ENCODE measurements around the gene CAT. TPM values are rescaled to one million over a fixed set of nuclear protein-coding genes. Genes with fewer than 3 reads are reported as not detected.

The CAT gene
- polyA plus RNA-seq (ENCODE audit: low read depth in 6 of 6) = 100 to 1,000 TPM; 207 to 347 (median 234) TPM

DNA sequence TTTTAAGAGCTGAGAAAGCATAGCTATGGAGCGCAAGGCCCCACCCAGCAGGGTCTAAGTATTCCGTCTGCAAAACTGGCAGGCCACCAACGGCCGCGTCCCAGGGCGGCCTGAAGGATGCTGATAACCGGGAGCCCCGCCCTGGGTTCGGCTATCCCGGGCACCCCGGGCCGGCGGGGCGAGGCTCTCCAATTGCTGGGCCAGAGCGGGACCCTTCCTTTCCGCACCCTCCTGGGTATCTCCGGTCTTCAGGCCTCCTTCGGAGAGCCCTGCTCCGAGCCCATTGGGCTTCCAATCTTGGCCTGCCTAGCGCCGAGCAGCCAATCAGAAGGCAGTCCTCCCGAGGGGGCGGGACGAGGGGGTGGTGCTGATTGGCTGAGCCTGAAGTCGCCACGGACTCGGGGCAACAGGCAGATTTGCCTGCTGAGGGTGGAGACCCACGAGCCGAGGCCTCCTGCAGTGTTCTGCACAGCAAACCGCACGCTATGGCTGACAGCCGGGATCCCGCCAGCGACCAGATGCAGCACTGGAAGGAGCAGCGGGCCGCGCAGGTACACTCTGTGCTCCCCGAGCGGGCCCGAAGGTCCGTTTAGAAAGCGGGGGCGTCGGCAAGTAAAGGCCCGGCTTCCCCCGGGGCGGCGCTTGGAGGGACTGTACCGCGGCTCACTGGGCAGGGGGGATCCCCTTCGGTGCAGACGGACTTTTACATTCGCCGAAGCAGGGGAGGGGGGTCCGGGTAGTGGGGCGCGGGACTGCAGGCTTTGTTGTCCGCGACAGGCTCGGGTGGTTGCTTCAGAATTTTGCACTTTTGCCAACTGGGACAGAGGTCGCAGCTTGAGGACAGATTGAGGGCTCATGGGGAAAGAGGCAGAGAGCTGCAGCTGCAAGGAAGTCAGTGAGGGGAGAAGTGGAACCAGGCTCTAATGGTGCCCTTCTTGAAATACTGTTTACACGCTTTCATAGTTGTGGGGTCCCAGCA is at the start of gene CAT:
Gene CAT, plus strand, starts transcription at position 406 of the 979 bp plus-strand sequence. Its CDS starts 80 bp downstream, at position 486.
- Mint-ChIP-seq H3K4me1 (peaks cover 33 to 44% (median 41%) of the 10 kb centered on the region in 3 donors), H3K27ac (peak within 1 kb of the TSS; percentile 90 to 99 (median 96)), H3K9me3 (no peaks in the 10 kb centered on the region), H3K36me3 (no peaks in the 10 kb centered on the region), H3K27me3 (no peaks in the 10 kb centered on the region), H3K4me3 (peak within 1 kb of the TSS; percentile 88 to 100 (median 98))
- peak; percentile 92 for ATAC-seq (ENCODE audit: low read depth in 2 of 2)
- DNase-seq = peak; percentile 98

DNA sequence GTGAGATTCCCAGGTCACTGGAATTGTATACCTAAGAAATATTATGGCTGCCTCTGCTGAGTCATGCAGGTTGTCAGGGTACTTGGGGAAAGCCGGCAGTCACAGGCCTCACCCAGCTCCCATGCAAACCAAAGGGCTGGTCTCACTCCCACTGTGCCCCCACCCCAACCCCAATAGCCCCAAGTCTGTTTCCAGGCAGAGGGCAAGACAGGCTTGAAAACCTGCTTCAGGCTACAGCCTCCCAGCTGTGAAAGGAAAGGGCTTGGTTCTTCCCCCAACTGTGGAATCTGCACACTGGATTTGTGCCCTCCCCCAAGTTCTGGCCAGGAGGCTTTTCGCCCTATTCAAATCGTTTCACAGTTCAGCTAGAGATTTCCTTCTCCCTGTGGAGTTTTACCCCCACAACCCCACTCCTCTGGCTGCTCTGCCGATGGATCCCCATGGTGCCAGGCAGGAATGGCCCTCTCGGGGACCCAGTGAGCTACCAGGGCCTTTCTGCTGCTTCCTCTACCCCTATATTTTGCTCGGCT is 43.9 kb upstream of the CAT start:
- Mint-ChIP-seq H3K4me3 (no peak overlapping the region), H3K36me3 (peaks cover 14 to 15% of the 10 kb centered on the region in 2 donors), H3K27ac (no peak overlapping the region), H3K4me1 (no peaks in the 10 kb centered on the region), H3K9me3 (peaks cover 10 to 32% (median 29%) of the 10 kb centered on the region in 7 donors), H3K27me3 (peaks cover 7 to 63% (median 10%) of the 10 kb centered on the region in 3 donors)
- ATAC-seq (ENCODE audit: low read depth in 2 of 2) = no peak
- DNase-seq = no peak

DNA sequence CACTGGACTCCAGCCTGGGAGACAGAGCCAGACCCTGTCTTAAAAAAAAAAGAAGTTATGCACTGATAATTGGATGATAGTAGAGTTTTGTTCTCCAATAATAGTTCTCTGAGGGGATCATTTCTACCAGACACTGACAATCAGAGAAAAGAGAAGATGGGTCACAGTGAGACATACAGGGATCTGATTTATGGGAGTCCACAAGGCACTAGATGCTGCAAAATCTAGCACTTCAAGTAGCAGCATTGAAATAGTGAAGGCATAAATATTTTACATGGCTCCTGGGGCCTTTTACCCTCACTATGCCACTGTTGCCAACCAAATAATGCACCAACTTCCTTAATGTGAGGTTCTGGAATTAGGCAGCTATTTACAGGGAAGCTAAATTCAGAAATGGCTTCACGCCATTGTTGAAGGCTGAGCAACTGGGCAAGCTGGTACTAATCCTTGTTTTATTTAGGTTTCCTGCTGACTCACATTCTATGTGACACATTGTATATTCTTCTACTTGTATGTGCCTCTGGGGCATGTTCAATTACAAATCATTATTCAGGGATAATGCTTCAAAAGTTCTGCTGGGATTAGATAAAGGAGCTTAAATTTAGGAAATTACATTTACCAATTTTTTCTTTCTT is 42.7 kb upstream of the CAT start:
- Mint-ChIP-seq H3K9me3 (peaks cover 10 to 36% (median 29%) of the 10 kb centered on the region in 7 donors), H3K27ac (no peak overlapping the region), H3K36me3 (peaks cover 14 to 15% of the 10 kb centered on the region in 2 donors)

DNA sequence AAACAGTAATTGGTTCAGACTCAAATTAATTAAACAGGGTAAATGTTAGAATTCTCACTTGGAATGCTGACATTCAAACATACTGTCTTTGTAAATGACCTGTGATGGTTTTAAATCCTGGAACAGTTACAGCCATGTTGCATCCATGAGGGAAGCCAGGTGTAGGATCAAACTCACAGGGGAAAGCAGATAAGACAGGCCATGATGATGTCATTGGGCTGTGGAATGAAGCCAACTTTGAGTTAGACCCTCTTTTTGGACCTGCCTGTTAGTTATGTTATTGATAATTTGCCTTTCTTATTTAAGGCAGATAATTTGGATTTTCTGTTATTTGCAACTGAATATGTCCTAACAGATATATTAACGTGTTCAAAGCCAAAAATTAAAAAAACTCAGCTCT is 41.6 kb upstream of the CAT start:
- ATAC-seq (ENCODE audit: low read depth in 2 of 2) (no peak), DNase-seq (no peak)
- Mint-ChIP-seq H3K4me1 (no peaks in the 10 kb centered on the region), H3K36me3 (peaks cover 14 to 15% of the 10 kb centered on the region in 2 donors), H3K9me3 (peaks cover 10 to 30% (median 26%) of the 10 kb centered on the region in 7 donors), H3K27me3 (peaks cover 7 to 40% (median 10%) of the 10 kb centered on the region in 3 donors), H3K4me3 (no peak overlapping the region), H3K27ac (no peak overlapping the region)

More for the DNA sequence above, 42.7 kb upstream of the CAT start:
- ATAC-seq (ENCODE audit: low read depth in 2 of 2) (no peak), DNase-seq (no peak)
- H3K4me1 Mint-ChIP-seq = no peaks in the 10 kb centered on the region
- no peak overlapping the region for H3K4me3 Mint-ChIP-seq
- H3K27me3 Mint-ChIP-seq = peaks cover 7 to 51% (median 10%) of the 10 kb centered on the region in 3 donors

DNA sequence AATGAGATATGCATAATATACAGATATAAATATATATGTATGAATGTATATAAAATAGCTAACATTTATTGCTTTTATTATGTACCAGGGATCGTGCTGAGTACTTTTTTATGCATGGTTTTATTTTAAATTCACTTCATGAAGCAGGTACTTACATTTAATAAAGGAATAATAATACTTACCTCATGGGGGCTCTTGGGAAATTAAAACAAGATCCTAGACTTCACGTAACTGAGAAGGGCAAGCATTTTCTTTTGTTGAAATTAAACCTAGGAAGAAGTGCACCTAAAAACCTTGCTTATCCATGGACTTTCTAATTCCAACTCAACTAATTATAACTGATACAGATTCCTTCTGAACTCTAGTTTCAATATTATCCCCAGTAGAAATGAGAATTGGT is 40.9 kb upstream of the CAT start:
- Mint-ChIP-seq H3K27ac (no peak overlapping the region), H3K36me3 (peaks cover 10 to 15% of the 10 kb centered on the region in 2 donors), H3K9me3 (peaks cover 10 to 24% (median 19%) of the 10 kb centered on the region in 7 donors), H3K4me3 (no peak overlapping the region), H3K27me3 (peaks cover 3 to 36% (median 10%) of the 10 kb centered on the region in 3 donors), H3K4me1 (no peaks in the 10 kb centered on the region)
- ATAC-seq (ENCODE audit: low read depth in 2 of 2) = no peak
- DNase-seq = no peak

DNA sequence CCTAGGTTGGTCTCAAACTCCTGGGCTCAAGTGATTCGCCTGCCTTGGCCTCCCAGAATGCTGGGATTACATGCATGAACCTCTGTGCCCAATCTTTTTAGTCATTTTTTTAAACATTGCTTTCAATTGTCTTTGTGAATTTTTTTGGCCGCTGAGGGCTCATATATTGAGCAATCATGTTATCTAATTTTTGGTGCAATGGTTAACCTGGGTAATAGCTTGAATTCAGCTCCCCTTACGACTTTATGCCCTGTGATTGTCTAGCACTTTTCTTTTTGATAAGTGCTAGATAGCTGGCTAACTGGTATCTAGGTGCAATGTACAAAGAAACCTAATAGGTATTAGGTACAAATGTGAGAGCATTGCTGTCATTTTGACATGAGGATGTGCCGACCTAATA is 35.3 kb upstream of the CAT start:
- H3K4me3 Mint-ChIP-seq = no peak overlapping the region
- H3K4me1 Mint-ChIP-seq = peaks cover 0 to 8% (median 0%) of the 10 kb centered on the region in 3 donors
- H3K36me3 Mint-ChIP-seq = no peaks in the 10 kb centered on the region
- DNase-seq = no peak
- no peak for ATAC-seq (ENCODE audit: low read depth in 2 of 2)
- peaks cover 7 to 29% (median 28%) of the 10 kb centered on the region in 3 donors for H3K27me3 Mint-ChIP-seq
- no peak overlapping the region for H3K27ac Mint-ChIP-seq
- peaks cover 0 to 6% (median 0%) of the 10 kb centered on the region in 7 donors for H3K9me3 Mint-ChIP-seq

DNA sequence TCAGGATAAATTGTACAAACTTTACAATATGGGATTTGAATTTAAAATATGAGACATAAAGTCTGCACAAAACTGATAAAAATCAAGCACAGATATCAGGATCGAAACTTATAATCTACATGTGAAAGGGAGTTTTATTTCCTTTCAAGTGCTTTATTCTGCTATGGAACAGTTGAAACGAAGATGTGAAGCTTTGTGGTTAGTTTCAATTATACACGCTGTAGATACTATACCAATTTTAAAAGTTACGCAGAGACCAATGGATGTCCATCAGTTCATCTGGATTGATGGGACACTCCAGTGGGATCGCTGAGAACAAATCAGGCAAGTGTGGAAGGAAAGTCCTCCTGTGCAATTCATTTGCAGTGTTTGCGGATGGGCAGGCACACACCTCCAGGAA is 34.5 kb upstream of the CAT start:
- ATAC-seq (ENCODE audit: low read depth in 2 of 2) (no peak), DNase-seq (no peak)
- H3K4me3 Mint-ChIP-seq = no peak overlapping the region
- peaks cover 14 to 37% (median 37%) of the 10 kb centered on the region in 3 donors for H3K27me3 Mint-ChIP-seq
- peaks cover 0 to 8% (median 0%) of the 10 kb centered on the region in 3 donors for H3K4me1 Mint-ChIP-seq
- no peaks in the 10 kb centered on the region for H3K36me3 Mint-ChIP-seq
- H3K9me3 Mint-ChIP-seq = peaks cover 0 to 6% (median under 1%) of the 10 kb centered on the region in 7 donors
- H3K27ac Mint-ChIP-seq = no peak overlapping the region

DNA sequence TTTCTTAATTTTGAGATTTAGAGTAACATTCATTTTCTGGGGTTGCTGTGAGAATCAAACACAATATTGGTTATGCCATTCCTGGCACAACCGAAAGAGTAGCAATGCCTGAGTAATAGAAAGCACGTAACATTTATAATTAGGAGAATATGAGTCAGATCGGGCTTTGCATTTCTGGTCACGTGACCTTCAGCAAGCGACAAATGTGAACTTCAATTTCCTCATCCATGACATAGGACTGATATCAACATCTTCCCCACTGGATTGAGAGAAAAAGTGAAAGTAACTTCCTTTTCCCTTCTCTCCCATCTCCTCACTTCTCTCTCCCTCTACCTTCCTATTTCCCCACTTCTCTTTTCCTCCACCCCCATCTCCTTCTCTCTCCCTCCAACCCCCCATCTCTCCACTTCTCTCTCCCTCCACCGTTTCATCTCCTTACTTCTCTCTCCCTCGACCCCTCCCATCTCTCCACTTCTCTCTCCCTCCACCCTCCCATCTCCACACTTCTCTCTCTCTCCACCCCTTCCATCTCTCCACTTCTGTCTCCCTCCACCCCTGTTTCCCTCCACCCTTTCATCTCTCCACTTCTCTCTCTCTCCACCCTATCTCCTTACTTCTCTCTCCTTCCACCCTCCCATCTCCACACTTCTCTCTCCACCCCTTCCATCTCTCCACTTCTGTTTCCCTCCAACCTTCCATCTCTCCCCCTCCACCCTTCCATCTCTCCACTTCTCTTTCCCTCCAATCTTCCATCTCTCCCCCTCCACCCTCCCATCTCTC is 33.5 kb upstream of the CAT start:
- Mint-ChIP-seq H3K9me3 (peaks cover 0 to 7% (median 2%) of the 10 kb centered on the region in 7 donors), H3K4me3 (no peak overlapping the region), H3K36me3 (no peaks in the 10 kb centered on the region), H3K27me3 (peaks cover 22 to 45% (median 44%) of the 10 kb centered on the region in 3 donors), H3K4me1 (peaks cover 0 to 8% (median 0%) of the 10 kb centered on the region in 3 donors), H3K27ac (no peak overlapping the region)
- ATAC-seq (ENCODE audit: low read depth in 2 of 2) = no peak
- no peak for DNase-seq

DNA sequence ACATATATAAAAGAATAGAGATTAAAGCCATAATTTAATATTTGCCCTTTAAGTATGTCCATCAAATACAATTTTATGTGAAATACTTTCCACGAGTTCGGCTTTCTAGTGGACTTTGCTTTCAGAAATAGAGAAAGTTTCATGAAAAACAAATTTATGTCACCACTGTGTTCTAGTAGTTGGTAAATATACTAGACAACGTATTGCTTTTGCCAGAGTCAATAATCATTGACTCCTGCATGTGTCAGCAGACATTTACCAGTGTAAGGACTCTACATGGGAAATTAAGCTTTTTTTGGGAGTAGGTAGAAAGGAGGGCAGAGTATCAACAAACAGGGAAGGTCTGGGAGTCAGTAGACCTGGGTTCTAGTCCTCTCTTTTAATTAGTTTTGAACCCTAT is 32.3 kb upstream of the CAT start:
- H3K4me3 Mint-ChIP-seq = no peak overlapping the region
- no peak for ATAC-seq (ENCODE audit: low read depth in 2 of 2)
- H3K9me3 Mint-ChIP-seq = peaks cover 0 to 12% (median 6%) of the 10 kb centered on the region in 7 donors
- H3K27ac Mint-ChIP-seq = no peak overlapping the region
- peaks cover 22 to 45% (median 44%) of the 10 kb centered on the region in 3 donors for H3K27me3 Mint-ChIP-seq
- H3K4me1 Mint-ChIP-seq = peaks cover 0 to 8% (median 0%) of the 10 kb centered on the region in 3 donors
- H3K36me3 Mint-ChIP-seq = peaks cover 0 to 5% of the 10 kb centered on the region in 2 donors
- DNase-seq = no peak

DNA sequence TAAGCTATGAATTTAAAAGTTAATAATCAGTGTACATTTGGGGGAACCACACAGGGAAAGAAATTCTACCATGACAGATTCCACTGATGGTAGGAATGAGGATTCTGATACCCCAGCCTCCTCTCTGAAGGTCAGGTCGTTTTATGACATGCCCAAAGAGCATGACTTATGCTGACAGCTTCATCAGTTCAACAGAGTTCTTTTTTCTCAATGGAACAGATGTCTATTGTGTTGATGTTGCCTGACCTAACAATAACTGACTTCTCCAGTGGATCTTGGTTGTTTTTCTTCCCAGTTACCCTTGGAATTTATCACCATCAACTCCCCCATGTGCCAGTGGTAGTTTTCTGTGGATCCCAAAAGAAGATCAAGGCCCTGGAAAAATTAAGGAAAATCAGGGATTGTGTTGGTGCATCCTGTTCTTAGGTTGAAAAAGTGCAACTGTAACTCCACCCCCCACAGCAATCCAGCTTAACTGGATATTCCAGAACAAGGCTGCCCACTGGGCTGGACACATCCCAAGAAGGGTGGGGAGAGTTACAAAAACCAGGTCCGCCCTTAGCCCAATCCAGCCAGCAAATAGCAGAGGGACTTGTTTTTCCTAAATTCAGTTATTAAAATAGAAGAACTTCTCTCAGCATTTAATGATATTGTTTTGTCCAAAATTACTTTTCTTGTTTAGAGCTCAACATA is 31.5 kb upstream of the CAT start:
- Mint-ChIP-seq H3K9me3 (peaks cover 2 to 20% (median 14%) of the 10 kb centered on the region in 7 donors), H3K4me1 (peaks cover 0 to 8% (median 0%) of the 10 kb centered on the region in 3 donors), H3K4me3 (no peak overlapping the region), H3K27me3 (peaks cover 22 to 45% (median 44%) of the 10 kb centered on the region in 3 donors), H3K27ac (no peak overlapping the region), H3K36me3 (peaks cover 0 to 5% of the 10 kb centered on the region in 2 donors)
- no peak for DNase-seq
- no peak for ATAC-seq (ENCODE audit: low read depth in 2 of 2)

DNA sequence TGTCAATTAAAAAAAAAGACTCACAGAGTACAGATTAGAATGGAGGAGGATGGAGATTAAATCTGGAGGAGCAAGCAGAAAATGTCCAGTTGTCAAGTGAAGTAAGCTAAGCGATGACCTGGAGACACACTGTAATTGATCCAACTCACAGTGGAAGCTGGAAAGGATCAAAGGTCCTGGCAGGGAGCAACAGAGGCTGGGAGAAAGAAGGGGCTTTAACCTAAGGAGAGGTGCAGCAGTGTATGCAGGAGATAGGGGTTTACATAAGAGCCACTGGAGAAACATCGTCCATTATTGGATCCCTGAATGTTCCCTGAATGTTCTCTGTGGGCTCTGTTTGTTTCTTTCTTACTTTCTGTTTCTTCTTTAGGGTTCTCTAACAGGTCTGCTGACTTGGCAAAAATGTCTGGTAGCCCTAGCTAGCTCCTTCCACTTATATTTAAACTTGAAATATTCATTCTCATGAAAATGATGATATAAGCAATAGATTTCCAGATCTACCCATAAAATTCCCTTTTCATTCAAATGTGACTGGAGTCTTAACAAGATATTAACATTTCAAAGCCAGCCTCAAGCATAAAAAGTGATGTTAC is 30.1 kb upstream of the CAT start:
- Mint-ChIP-seq H3K9me3 (peaks cover 9 to 32% (median 26%) of the 10 kb centered on the region in 7 donors), H3K27me3 (peaks cover 22 to 52% (median 51%) of the 10 kb centered on the region in 3 donors)
- DNase-seq = no peak

DNA sequence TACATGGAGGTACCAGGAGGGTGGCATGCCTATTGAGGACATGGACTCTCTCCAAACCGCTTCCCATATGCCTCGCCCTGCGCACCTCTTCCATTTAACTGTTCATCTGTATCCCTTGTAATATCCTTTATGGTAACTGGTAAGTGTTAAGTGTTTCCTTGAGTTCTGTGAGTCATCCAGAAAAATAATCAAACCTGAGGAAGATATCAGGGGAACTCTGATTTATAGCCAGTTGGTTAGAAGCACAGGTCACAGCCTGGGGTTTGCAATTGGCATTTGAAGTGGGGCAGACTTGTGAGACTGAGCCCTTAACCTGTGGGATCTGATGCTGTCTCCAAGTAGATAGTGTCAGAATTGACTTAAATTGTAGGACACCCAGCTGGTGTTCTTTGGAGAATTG is 27.6 kb upstream of the CAT start:
- ATAC-seq (ENCODE audit: low read depth in 2 of 2) (no peak), DNase-seq (no peak)
- Mint-ChIP-seq H3K4me1 (no peaks in the 10 kb centered on the region), H3K36me3 (peaks cover 23 to 25% of the 10 kb centered on the region in 2 donors), H3K27ac (no peak overlapping the region), H3K4me3 (no peak overlapping the region), H3K27me3 (peaks cover 28 to 45% (median 45%) of the 10 kb centered on the region in 3 donors), H3K9me3 (peaks cover 6 to 49% (median 40%) of the 10 kb centered on the region in 7 donors)

More for the DNA sequence above, 30.1 kb upstream of the CAT start:
- Mint-ChIP-seq H3K27ac (no peak overlapping the region), H3K4me3 (no peak overlapping the region), H3K4me1 (peaks cover 0 to 8% (median 0%) of the 10 kb centered on the region in 3 donors), H3K36me3 (peaks cover 12 to 16% of the 10 kb centered on the region in 2 donors)
- ATAC-seq (ENCODE audit: low read depth in 2 of 2) = no peak
